ENCODE results near the gene KDM7A. TPM values are rescaled to one million over a fixed set of nuclear protein-coding genes. Genes with fewer than 3 reads are reported as not detected.

KDM7A gene
- total and polyA plus RNA-seq, 2 of the 8 experiments (the other 6 are each of a cell fraction or from before 2014, with no cell fraction given), result 2.2 to 12.5 TPM

- TF ChIP-seq RNF2 (IDR thresholded peaks at IDR 0.05; ENCODE audit: borderline replicate concordance, low read depth, low read length, missing control alignments, poor library complexity, severe bottlenecking) (no peak), ATF2 (IDR thresholded peaks at IDR 0.05; ENCODE audit: low read length) (no peak), CBX5 (IDR thresholded peaks at IDR 0.05; ENCODE audit: low read depth, low read length) (no peak), SAP30 (IDR thresholded peaks at IDR 0.05; ENCODE audit: insufficient read depth, insufficient replicate concordance, low read length) (no peak)
These were observed 106.2 kb downstream of the KDM7A start (continued) for GRCh38 chr7:140070546-140070945.
